ENCODE results near the gene NINL.
"Not testable (repeated sequence)": the region's sequence is repeated elsewhere in the genome, so short reads cannot be mapped to it uniquely, and the experiment has no call there.

NINL gene

GRCh38 chr20:25584905-25585704, at the start of gene NINL:
NINL (minus strand) TSS chr20:25585531; CDS start chr20:25526587, 58,944 bp downstream.
- peak; percentile 73 for DNase-seq

- DNase-seq, result peak; percentile 92
Observed at GRCh38 chr20:25632940-25633790, 47.8 kb upstream of the NINL start.

- DNase-seq, result not testable (repeated sequence)
Observed at GRCh38 chr20:25630615-25631014, 45.3 kb upstream of the NINL start.

GRCh38 chr20:25629816-25630499, 44.6 kb upstream of the NINL start:
- DNase-seq, result peak; percentile 24

- peak; percentile 4 for DNase-seq
Observed at GRCh38 chr20:25626779-25627178, 41.4 kb upstream of the NINL start.

GRCh38 chr20:25624500-25624939, 39.2 kb upstream of the NINL start:
- DNase-seq, result no peak

- peak; percentile 99 for DNase-seq
Observed at GRCh38 chr20:25623736-25624499, 38.6 kb upstream of the NINL start, which contains the start of gene NANP. NANP (minus strand) TSS chr20:25624014; CDS start chr20:25623948, 66 bp downstream.

- DNase-seq, result peak; percentile 52
Observed at GRCh38 chr20:25623225-25623735, 37.9 kb upstream of the NINL start.

- peak; percentile 7 for DNase-seq
Observed at GRCh38 chr20:25622450-25623224, 37.3 kb upstream of the NINL start.

GRCh38 chr20:25622049-25622448, 36.7 kb upstream of the NINL start:
- DNase-seq, result no peak

- no peak for DNase-seq
Observed at GRCh38 chr20:25619514-25619913, 34.2 kb upstream of the NINL start.

GRCh38 chr20:25608774-25609173, 23.4 kb upstream of the NINL start:
- no peak for DNase-seq

- no peak for DNase-seq
Observed at GRCh38 chr20:25606094-25606695, 20.9 kb upstream of the NINL start.

- no peak for DNase-seq
Observed at GRCh38 chr20:25605148-25605547, 19.8 kb upstream of the NINL start.

- no peak for DNase-seq
Observed at GRCh38 chr20:25604611-25605010, 19.3 kb upstream of the NINL start.

GRCh38 chr20:25602914-25603309, 17.6 kb upstream of the NINL start:
- not testable (repeated sequence) for DNase-seq

GRCh38 chr20:25602191-25602913, 17.0 kb upstream of the NINL start:
- not testable (repeated sequence) for DNase-seq

- DNase-seq, result no peak
Observed at GRCh38 chr20:25601659-25602058, 16.3 kb upstream of the NINL start.

GRCh38 chr20:25600632-25601031, 15.3 kb upstream of the NINL start:
- DNase-seq, result no peak

All from EL (cell line).